ENCODE results near the gene ATF6B.

- TF ChIP-seq CTCF (IDR thresholded peaks at IDR 0.05; ENCODE audit: control extremely low read depth in 1 of 3, insufficient read depth in 1 of 3, low read depth in 1 of 3, low read length in 3 of 3) (no peak), POLR2A (IDR thresholded peaks at IDR 0.05; ENCODE audit: control extremely low read depth in 1 of 2, low read depth in 2 of 2, low read length in 2 of 2) (no peak)
These were observed 18.6 kb upstream of the ATF6B start for GRCh38 chr6:32146687-32147086.

Measured in H1 (cell line).